K562 (cell line): ENCODE data around the gene NR2F6. TPM values are rescaled to one million over a fixed set of nuclear protein-coding genes. Genes with fewer than 3 reads are reported as not detected.

ENCODE experiments used
- ELF4 ChIP-seq: fragments of 450-650 bp; formaldehyde crosslinking; IDR thresholded peaks from 2 replicates; pipeline ENCODE4 v1.4.0; 2022; ENCODE audit warnings: missing genetic modification characterization
- JUND ChIP-seq, 2 experiments: IDR thresholded peaks; 2 replicates in 1 of 2; 3 replicates in 1 of 2; pipeline ENCODE4 v1.6.1; 2011; ENCODE audit warnings: borderline replicate concordance in 2 of 2, low read depth in 2 of 2, low read length in 2 of 2, improper control_type of control experiment in 1 of 2, missing biosample characterization in 1 of 2, missing genetic modification characterization in 1 of 2, missing genetic modification reagents in 1 of 2
- MEIS2 ChIP-seq: fragments of 450-650 bp; IDR thresholded peaks from 2 replicates; pipeline ENCODE4 v1.6.1; 2014; ENCODE audit warnings: mild to moderate bottlenecking; ENCODE audit not compliant: partially characterized antibody
- NCOA6 ChIP-seq: fragments of 450-650 bp; IDR thresholded peaks from 2 replicates; pipeline ENCODE4 v1.6.1; 2017; ENCODE audit warnings: mild to moderate bottlenecking
- NR2C1 ChIP-seq, 2 experiments: fragments of 450-650 bp; IDR thresholded peaks; 2 replicates each; pipeline ENCODE4 v1.6.1; 2017; ENCODE audit warnings: mild to moderate bottlenecking in 2 of 2, antibody characterized with exemption in 1 of 2, inconsistent platforms in 1 of 2, missing compliant biosample characterization in 1 of 2, missing genetic modification characterization in 1 of 2
- PRDM10 ChIP-seq: fragments of 450-650 bp; IDR thresholded peaks from 2 replicates; pipeline ENCODE4 v1.6.1; 2018; ENCODE audit not compliant: partially characterized antibody
- RAD21 ChIP-seq, 2 experiments: fragments of 250-450 bp in 1 of 2; fragments of 450-650 bp in 1 of 2; sonication (Bioruptor Pico) in 1 of 2; formaldehyde crosslinking in 1 of 2; IDR thresholded peaks in 1 of 2; conservative IDR thresholded peaks in 1 of 2; 2 replicates each; pipeline versions ENCODE4 v1.4.0 to v1.8.0; 2020 to 2022; ENCODE audit warnings: mild to moderate bottlenecking in 2 of 2, moderate library complexity in 1 of 2
- RBM22 ChIP-seq: fragments of 200-400 bp; formaldehyde crosslinking; IDR thresholded peaks from 2 replicates; pipeline ENCODE4 v1.6.1; 2018; ENCODE audit warnings: low read length, low read depth; ENCODE audit not compliant: poor library complexity, severe bottlenecking
- TCF3 ChIP-seq: sonication (generic); formaldehyde crosslinking; IDR thresholded peaks from 2 replicates; pipeline ENCODE4 v1.4.0; 2020; ENCODE audit warnings: mild to moderate bottlenecking, missing genetic modification reagents
- ZFX ChIP-seq: sonication (generic); formaldehyde crosslinking; IDR thresholded peaks from 2 replicates; pipeline ENCODE4 v1.8.0; 2022; ENCODE audit warnings: mild to moderate bottlenecking, missing genetic modification reagents, moderate library complexity
- ZNF77 ChIP-seq: fragments of 250-450 bp; sonication (Bioruptor Pico); IDR thresholded peaks from 2 replicates; pipeline ENCODE4 v1.5.0; 2020
- polyA plus RNA-seq, 8 experiments: library from polyadenylated mRNA; depleted of rRNA in 4 of 8; stranded (reverse) in 5 of 8; unstranded in 3 of 8; fragments of >200 nt; fragmentation: Nextera tagmentation in 2 of 8; fragmentation: Illumina TruSeq in 1 of 8; extraction: Ambion mirVana in 2 of 8; extraction: Trizol in 1 of 8; gene quantifications; 2 replicates each; pipeline versions ENCODE4 v1.2.1 to v1.2.3, GENCODE V29; 2011 to 2014; ENCODE audit warnings: inconsistent platforms in 1 of 8, missing spikeins in 1 of 8
- total RNA-seq, 7 experiments: library from RNA; depleted of rRNA in 6 of 7; stranded (reverse); fragments of >200 nt in 6 of 7; fragmentation: Illumina TruSeq in 2 of 7; extraction: Trizol in 2 of 7; gene quantifications; 2 replicates each; pipeline versions ENCODE4 v1.2.1 to v1.2.3, GENCODE V29; 2011 to 2021; ENCODE audit warnings: low replicate concordance in 1 of 7
- TF ChIP-seq, protein P1 (sequence below): sonication (generic); formaldehyde crosslinking; IDR thresholded peaks from 2 replicates; pipeline ENCODE4 v1.8.1; 2023; ENCODE audit warnings: missing genetic modification reagents, mild to moderate bottlenecking, borderline replicate concordance
- TF ChIP-seq, protein P2 (sequence below): IDR thresholded peaks from 2 replicates; pipeline ENCODE4 v1.6.1; 2011; ENCODE audit not compliant: insufficient read length; ENCODE audit errors: extremely low read depth
- TF ChIP-seq, protein P3 (sequence below): IDR thresholded peaks from 2 replicates; pipeline ENCODE4 v1.6.1; 2014; ENCODE audit warnings: antibody characterized with exemption

Gene NR2F6
- total and polyA plus RNA-seq, 9 of the 15 experiments (the other 6 are each of a cell fraction or from before 2014, with no cell fraction given), result 0.76 to 97.5 (median 18.8) TPM

GRCh38 chr19:17226002-17226933 is 19.5 kb downstream of the NR2F6 start, which contains the start of gene OCEL1 (continued):
- TF ChIP-seq, protein P1, sequence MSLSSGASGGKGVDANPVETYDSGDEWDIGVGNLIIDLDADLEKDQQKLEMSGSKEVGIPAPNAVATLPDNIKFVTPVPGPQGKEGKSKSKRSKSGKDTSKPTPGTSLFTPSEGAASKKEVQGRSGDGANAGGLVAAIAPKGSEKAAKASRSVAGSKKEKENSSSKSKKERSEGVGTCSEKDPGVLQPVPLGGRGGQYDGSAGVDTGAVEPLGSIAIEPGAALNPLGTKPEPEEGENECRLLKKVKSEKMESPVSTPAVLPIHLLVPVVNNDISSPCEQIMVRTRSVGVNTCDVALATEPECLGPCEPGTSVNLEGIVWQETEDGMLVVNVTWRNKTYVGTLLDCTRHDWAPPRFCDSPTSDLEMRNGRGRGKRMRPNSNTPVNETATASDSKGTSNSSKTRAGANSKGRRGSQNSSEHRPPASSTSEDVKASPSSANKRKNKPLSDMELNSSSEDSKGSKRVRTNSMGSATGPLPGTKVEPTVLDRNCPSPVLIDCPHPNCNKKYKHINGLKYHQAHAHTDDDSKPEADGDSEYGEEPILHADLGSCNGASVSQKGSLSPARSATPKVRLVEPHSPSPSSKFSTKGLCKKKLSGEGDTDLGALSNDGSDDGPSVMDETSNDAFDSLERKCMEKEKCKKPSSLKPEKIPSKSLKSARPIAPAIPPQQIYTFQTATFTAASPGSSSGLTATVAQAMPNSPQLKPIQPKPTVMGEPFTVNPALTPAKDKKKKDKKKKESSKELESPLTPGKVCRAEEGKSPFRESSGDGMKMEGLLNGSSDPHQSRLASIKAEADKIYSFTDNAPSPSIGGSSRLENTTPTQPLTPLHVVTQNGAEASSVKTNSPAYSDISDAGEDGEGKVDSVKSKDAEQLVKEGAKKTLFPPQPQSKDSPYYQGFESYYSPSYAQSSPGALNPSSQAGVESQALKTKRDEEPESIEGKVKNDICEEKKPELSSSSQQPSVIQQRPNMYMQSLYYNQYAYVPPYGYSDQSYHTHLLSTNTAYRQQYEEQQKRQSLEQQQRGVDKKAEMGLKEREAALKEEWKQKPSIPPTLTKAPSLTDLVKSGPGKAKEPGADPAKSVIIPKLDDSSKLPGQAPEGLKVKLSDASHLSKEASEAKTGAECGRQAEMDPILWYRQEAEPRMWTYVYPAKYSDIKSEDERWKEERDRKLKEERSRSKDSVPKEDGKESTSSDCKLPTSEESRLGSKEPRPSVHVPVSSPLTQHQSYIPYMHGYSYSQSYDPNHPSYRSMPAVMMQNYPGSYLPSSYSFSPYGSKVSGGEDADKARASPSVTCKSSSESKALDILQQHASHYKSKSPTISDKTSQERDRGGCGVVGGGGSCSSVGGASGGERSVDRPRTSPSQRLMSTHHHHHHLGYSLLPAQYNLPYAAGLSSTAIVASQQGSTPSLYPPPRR (CRISPR knock-in tag), result no peak
- TF ChIP-seq, protein P2, sequence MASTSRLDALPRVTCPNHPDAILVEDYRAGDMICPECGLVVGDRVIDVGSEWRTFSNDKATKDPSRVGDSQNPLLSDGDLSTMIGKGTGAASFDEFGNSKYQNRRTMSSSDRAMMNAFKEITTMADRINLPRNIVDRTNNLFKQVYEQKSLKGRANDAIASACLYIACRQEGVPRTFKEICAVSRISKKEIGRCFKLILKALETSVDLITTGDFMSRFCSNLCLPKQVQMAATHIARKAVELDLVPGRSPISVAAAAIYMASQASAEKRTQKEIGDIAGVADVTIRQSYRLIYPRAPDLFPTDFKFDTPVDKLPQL, result peak; percentile 43
- TF ChIP-seq NR2C1 (IDR thresholded peaks at IDR 0.05) (peak; percentile 62; the same call in 1 of the 2 replicates), NR2C1 (tag; IDR thresholded peaks at IDR 0.05) (0 out of 2 replicates have a peak, but pooled peaks have one; percentile 29), PRDM10 (peak; percentile 85), ZNF77 (CRISPR knock-in tag) (no peak), RAD21 (CRISPR knock-in tag; conservative IDR thresholded peaks at IDR 0.05 in 1 of 2, IDR thresholded peaks at IDR 0.05 in 1 of 2) (no peak), TCF3 (CRISPR knock-in tag) (no peak), ZFX (CRISPR knock-in tag) (peak; percentile 79), MEIS2 (peak; percentile 76), JUND (IDR thresholded peaks at IDR 0.05; ENCODE audit: borderline replicate concordance, low read depth, low read length) (0 out of 2 replicates have a peak, but pooled peaks have one; percentile 2), JUND (tag; IDR thresholded peaks at IDR 0.05; ENCODE audit: borderline replicate concordance, low read depth, low read length) (no peak), NCOA6 (no peak), ELF4 (CRISPR knock-in tag) (0 out of 2 replicates have a peak, but pooled peaks have one; percentile 54), RBM22 (peak; percentile 60)
- TF ChIP-seq, protein P3, sequence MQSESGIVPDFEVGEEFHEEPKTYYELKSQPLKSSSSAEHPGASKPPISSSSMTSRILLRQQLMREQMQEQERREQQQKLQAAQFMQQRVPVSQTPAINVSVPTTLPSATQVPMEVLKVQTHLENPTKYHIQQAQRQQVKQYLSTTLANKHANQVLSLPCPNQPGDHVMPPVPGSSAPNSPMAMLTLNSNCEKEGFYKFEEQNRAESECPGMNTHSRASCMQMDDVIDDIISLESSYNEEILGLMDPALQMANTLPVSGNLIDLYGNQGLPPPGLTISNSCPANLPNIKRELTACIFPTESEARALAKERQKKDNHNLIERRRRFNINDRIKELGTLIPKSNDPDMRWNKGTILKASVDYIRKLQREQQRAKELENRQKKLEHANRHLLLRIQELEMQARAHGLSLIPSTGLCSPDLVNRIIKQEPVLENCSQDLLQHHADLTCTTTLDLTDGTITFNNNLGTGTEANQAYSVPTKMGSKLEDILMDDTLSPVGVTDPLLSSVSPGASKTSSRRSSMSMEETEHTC, result 0 out of 2 replicates have a peak, but pooled peaks have one; percentile 31
